ENCODE measurements around the gene MIEF1. TPM values are rescaled to one million over a fixed set of nuclear protein-coding genes. Genes with fewer than 3 reads are reported as not detected.

MIEF1 gene
- total RNA-seq, 2 donors from 2014 or later = 14.4 to 22.1 TPM

DNA sequence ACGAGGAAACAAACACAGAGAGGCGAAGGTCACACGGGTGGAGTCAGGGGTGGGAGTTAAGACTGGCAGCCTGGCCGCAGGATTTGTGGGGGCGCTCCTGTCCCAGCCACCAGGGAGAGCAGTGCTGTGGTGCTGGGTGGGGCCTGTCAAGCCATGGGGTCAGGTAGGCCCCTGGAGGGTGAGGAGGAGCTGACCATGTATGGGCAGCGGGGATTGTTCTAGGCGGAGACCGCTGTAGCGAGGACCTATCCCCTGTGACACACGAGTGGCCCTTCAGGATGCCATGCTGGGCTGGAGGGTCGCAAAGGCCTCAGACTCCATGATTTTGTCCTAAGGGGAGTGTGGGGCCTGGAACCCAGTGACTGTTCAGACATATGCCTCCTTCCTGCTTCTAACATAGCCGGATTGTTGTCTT is 32.0 kb downstream of the MIEF1 start:
- no peak for DNase-seq (ENCODE audit: low spot score)
- TF ChIP-seq, protein P1, sequence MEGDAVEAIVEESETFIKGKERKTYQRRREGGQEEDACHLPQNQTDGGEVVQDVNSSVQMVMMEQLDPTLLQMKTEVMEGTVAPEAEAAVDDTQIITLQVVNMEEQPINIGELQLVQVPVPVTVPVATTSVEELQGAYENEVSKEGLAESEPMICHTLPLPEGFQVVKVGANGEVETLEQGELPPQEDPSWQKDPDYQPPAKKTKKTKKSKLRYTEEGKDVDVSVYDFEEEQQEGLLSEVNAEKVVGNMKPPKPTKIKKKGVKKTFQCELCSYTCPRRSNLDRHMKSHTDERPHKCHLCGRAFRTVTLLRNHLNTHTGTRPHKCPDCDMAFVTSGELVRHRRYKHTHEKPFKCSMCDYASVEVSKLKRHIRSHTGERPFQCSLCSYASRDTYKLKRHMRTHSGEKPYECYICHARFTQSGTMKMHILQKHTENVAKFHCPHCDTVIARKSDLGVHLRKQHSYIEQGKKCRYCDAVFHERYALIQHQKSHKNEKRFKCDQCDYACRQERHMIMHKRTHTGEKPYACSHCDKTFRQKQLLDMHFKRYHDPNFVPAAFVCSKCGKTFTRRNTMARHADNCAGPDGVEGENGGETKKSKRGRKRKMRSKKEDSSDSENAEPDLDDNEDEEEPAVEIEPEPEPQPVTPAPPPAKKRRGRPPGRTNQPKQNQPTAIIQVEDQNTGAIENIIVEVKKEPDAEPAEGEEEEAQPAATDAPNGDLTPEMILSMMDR (IDR thresholded peaks at IDR 0.05) = no peak
- peaks cover 0 to 39% of the 10 kb centered on the region in 2 donors for H3K4me1 ChIP-seq
- H3K36me3 ChIP-seq = peaks cover 7% of the 10 kb centered on the region
- H3K27ac ChIP-seq = no peak overlapping the region
- H3K27me3 ChIP-seq = no peaks in the 10 kb centered on the region
- H3K4me3 ChIP-seq = no peak overlapping the region
- H3K9me3 ChIP-seq = no peaks in the 10 kb centered on the region

DNA sequence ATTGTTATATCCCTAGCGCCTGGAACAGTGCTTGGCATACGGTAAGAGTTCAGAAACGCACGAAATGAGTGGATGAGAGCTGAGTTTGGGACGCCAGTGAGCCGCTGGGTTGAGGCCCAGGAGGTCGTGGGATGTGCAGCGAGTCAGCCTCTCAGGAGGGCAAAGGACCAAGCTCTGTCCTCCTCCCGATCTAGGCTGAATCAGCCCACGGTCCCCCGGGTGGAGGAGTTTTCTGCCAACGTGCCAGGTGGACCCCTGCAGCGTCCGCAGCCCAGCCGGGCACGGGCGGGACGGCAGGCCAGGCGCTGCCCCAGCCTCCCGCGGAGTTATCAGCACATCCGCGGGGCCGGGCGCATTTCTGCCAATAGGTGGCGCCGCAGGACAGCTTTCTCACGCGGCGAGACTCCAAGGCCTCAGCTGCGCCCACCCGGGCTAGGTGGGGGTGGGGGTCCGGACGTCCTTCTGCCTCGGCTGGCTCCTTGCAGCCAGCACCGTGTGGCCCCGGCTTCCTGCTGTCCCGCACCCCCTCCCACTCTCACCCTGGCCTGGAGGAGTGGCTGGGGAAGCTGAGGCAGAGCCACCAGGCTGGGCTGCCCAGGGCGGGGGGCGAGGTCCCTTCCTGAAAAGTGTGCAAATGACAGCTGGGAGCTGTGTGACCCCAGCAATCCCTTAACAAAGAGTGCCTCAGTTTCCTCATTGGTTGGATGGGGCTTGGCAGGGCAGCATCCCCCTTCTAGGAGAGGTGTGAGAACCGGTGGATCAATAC is 32.7 kb downstream of the MIEF1 start:
- H3K27me3 ChIP-seq = no peaks in the 10 kb centered on the region
- peaks cover 0 to 32% of the 10 kb centered on the region in 2 donors for H3K4me1 ChIP-seq
- peaks cover 7% of the 10 kb centered on the region for H3K36me3 ChIP-seq
- H3K9me3 ChIP-seq = no peaks in the 10 kb centered on the region
- TF ChIP-seq, protein P1 (IDR thresholded peaks at IDR 0.05) = peak; percentile 94 to 96
- no peak overlapping the region for H3K4me3 ChIP-seq
- DNase-seq (ENCODE audit: low spot score) = peak; percentile 84
- H3K27ac ChIP-seq = no peak overlapping the region

DNA sequence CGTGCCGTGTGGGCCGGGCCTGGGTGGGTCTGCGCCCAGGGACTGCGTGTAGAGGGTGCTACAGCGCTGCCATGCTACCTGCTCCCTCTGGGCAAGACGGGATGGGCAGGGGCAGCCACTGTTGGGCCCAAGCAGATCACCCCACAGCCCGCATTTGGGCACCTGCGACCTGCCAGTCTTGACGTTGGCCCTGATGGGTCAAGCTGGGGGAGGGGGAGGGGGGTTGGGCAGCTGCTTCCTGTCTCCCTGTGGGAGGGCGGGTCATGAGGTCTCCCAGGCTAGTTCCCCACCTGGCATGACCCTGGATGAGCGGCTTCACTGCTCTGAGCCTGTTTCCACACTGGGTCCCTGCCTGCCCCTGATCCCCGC is 33.3 kb downstream of the MIEF1 start:
- TF ChIP-seq, protein P1 (IDR thresholded peaks at IDR 0.05) = no peak
- no peak for DNase-seq (ENCODE audit: low spot score)
- H3K4me1 ChIP-seq = peaks cover 0 to 27% of the 10 kb centered on the region in 2 donors

DNA sequence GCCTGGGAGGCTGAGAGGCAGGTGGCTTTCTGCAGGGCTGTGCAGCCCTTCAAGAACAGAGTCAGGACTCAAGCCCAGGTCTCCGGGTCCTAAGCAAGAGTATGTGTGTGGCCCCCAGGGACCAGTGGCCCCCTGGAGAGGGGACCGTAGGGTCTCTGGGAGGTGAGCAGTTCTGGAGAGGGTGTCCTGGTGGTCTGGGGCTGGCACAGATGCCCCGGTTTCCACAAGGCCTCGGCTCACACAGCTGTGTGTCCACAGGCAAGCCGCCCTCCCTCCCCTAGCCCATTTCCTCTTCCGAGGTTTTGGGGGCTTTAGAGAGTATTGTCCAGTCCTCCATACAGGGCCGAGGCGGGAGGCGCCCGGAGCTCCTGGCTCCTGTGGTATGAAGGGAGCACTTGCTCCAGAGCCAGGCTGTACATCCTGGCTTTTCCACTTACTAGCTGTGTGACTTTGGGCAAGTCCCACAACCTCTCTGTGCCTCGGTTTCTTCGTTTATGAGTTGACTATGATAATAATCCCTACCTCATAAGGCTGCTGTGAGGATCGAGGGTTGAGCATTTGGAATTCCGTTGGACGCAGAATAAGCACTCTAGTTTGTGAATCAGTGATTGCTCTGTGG is 33.9 kb downstream of the MIEF1 start:
- no peak for DNase-seq (ENCODE audit: low spot score)
- Histone ChIP-seq H3K9me3 (no peaks in the 10 kb centered on the region), H3K27ac (no peak overlapping the region), H3K4me1 (peaks cover 0 to 22% of the 10 kb centered on the region in 2 donors), H3K36me3 (no peaks in the 10 kb centered on the region), H3K27me3 (no peaks in the 10 kb centered on the region), H3K4me3 (no peak overlapping the region)
- TF ChIP-seq, protein P1 (IDR thresholded peaks at IDR 0.05) = no peak

More for the DNA sequence above, 33.3 kb downstream of the MIEF1 start:
- H3K4me3 ChIP-seq = no peak overlapping the region
- no peaks in the 10 kb centered on the region for H3K9me3 ChIP-seq
- H3K27ac ChIP-seq = no peak overlapping the region
- peaks cover 1% of the 10 kb centered on the region for H3K36me3 ChIP-seq
- H3K27me3 ChIP-seq = no peaks in the 10 kb centered on the region

DNA sequence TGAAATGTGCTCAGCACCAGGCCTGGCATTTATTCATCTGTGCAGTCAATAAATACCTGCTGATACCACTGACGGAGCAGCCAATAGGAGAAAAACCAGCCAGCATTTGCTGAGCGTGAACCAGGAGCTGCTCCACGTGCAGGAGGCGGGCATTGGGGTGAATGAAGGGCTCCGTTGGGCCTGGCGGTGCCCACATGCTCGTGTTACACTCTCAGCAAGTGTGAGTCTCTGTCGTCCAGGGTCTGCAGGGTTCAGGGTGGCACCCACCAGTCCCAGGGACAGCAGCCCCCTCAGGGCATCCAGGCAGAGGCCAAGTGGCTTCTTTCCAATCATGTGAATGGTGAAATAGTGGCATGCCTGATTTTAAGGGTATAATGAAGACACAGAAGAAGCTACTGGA is 34.6 kb downstream of the MIEF1 start:
- H3K4me3 ChIP-seq = no peak overlapping the region
- no peaks in the 10 kb centered on the region for H3K9me3 ChIP-seq
- peaks cover 0 to 14% of the 10 kb centered on the region in 2 donors for H3K4me1 ChIP-seq
- H3K27me3 ChIP-seq = no peaks in the 10 kb centered on the region
- no peaks in the 10 kb centered on the region for H3K36me3 ChIP-seq
- TF ChIP-seq, protein P1 (IDR thresholded peaks at IDR 0.05) = no peak
- no peak overlapping the region for H3K27ac ChIP-seq
- no peak for DNase-seq (ENCODE audit: low spot score)
